ENCODE results near the gene C2CD2.

Gene C2CD2

DNA sequence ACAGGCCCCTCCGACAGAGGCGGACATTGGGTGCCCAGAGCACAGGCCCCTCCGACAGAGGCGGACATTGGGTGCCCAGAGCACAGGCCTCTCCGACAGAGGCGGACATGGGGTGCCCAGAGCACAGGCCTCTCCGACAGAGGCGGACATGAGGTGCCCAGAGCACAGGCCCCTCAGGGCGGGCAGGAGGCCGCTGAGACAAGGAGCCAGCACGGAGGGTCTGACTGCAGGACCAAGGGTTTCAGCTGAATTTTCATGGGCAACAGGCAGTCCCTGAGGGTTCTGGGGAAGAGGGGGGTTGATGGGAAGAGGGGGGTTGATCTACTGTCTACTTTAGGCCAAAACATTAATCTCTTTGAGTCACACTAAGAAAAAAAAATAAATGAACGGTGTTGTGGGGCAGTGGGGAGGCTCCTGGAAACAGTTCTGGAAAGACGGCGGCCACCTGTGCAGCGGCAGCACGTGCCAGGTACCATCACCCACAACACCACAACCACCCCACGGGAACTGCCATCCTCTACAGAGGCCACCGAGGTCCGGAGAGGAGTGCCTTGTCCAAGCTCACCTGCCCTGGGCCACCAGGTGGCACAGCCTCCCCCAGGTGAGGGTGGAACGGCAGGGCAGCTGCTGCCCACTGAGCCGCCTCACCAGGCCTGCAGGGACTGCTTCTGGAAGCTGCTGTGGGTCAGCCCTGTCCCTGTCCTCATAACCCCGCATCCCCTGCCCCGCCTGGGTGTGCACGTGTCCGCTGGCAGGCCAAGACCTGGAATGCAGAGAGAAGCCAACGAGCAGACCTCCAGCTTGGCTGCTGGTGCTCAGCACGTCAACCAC lies 95.1 kb downstream of the C2CD2 start:
- DNase-seq (ENCODE audit: low read depth): no peak
- TF ChIP-seq, protein P1, sequence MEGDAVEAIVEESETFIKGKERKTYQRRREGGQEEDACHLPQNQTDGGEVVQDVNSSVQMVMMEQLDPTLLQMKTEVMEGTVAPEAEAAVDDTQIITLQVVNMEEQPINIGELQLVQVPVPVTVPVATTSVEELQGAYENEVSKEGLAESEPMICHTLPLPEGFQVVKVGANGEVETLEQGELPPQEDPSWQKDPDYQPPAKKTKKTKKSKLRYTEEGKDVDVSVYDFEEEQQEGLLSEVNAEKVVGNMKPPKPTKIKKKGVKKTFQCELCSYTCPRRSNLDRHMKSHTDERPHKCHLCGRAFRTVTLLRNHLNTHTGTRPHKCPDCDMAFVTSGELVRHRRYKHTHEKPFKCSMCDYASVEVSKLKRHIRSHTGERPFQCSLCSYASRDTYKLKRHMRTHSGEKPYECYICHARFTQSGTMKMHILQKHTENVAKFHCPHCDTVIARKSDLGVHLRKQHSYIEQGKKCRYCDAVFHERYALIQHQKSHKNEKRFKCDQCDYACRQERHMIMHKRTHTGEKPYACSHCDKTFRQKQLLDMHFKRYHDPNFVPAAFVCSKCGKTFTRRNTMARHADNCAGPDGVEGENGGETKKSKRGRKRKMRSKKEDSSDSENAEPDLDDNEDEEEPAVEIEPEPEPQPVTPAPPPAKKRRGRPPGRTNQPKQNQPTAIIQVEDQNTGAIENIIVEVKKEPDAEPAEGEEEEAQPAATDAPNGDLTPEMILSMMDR (conservative IDR thresholded peaks at IDR 0.05; ENCODE audit: low read length): no peak
- H3K4me3 ChIP-seq (ENCODE audit: low read length): no peak overlapping the region

DNA sequence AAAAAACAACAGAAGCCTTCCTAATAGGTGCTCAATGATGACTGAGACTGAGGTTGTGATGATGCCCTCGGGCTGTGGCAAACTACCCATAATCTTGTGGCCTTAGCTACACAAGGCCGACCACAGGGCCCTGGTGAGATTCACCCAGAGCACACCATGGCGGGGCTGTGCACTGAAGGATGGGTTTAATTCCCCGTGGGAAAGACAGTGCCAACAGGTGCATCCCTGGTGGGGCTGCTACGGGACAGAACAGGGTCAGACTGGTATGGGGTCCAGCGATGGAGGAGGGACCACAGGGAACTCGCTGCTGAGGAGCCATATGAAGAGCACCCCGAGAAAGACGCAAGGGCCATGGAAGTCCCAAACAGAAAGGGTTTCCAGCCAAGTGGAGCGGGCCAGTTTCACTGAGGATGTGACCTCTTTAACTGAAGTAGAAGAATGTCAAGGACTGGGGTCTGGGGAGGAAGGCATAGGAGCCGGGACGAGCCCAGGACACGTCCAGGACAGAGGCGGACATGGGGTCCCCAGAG lies 96.0 kb downstream of the C2CD2 start:
- TF ChIP-seq, protein P1 (conservative IDR thresholded peaks at IDR 0.05; ENCODE audit: low read length): no peak
- no peak overlapping the region for H3K4me3 ChIP-seq (ENCODE audit: low read length)
- no peak for DNase-seq (ENCODE audit: low read depth)

DNA sequence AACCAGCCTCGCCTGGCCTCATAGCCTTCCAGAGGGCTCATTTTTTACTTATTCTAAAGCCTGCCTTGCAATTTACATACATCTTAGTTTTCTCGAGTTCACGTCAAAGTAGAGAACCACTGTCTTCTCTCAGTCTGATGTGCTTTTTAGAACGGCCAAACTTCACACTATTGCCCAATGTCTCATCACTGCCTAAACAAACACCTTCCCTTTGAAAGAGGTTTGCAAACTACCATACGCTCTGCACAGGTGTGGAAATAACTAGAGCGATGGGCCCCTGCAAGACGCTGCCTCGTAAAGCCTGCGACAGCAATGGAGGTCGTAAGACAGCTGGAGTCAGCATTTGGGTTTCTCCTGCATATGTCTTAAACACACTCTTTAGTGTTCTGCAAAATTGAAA lies 97.2 kb downstream of the C2CD2 start:
- no peak for DNase-seq (ENCODE audit: low read depth)
- TF ChIP-seq, protein P1 (conservative IDR thresholded peaks at IDR 0.05; ENCODE audit: low read length): no peak
- H3K4me3 ChIP-seq (ENCODE audit: low read length): no peak overlapping the region

DNA sequence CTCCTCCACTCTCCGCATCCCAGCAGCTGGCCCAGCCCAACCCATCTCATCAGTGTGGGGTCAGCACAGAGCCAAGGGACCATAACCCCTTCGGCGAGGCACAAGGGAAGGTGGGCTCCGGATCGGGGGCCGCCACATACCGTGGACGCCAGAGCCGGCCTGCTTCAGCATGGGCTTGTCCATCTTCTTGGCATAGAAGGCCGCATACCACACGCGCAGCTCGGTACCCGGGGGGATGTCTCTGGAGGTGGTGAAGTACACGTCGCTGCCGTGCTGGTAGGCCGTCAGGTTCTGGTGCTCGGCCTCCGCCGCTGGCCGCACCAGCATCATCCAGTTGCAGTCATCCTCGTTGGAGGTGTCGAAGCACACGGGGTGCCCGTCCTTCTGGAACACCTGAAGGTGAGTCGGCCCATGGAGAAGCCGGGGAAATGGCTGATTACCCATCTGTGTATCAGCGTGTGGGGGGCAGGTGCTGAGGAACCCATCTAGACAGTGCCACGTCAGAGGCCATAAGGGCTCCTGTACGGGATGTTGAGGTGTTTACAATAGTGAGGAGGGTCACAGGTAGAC lies 99.3 kb downstream of the C2CD2 start:
- TF ChIP-seq, protein P1 (conservative IDR thresholded peaks at IDR 0.05; ENCODE audit: low read length): no peak
- H3K4me3 ChIP-seq (ENCODE audit: low read length): no peak overlapping the region
- no peak for DNase-seq (ENCODE audit: low read depth)

DNA sequence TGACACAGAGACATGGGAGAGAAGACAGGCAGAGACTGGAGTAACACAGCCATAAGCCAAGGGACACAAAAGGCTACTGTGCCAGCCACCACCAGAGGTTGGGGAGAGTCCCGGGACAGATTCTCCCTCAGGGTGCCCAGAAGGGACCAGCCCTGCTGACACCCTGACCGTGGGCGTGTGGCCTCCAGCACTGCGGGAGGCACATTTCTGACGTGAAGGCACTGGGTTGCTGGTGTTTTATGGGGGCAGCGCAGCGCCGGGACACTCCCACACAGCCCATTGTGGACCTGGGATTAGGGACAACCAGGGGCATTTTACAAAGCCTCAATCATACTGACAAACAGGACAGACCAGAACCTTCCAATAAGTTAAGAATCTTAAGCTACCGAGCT lies 100.9 kb downstream of the C2CD2 start:
- no peak for DNase-seq (ENCODE audit: low read depth)
- TF ChIP-seq, protein P1 (conservative IDR thresholded peaks at IDR 0.05; ENCODE audit: low read length): no peak
- H3K4me3 ChIP-seq (ENCODE audit: low read length): no peak overlapping the region

DNA sequence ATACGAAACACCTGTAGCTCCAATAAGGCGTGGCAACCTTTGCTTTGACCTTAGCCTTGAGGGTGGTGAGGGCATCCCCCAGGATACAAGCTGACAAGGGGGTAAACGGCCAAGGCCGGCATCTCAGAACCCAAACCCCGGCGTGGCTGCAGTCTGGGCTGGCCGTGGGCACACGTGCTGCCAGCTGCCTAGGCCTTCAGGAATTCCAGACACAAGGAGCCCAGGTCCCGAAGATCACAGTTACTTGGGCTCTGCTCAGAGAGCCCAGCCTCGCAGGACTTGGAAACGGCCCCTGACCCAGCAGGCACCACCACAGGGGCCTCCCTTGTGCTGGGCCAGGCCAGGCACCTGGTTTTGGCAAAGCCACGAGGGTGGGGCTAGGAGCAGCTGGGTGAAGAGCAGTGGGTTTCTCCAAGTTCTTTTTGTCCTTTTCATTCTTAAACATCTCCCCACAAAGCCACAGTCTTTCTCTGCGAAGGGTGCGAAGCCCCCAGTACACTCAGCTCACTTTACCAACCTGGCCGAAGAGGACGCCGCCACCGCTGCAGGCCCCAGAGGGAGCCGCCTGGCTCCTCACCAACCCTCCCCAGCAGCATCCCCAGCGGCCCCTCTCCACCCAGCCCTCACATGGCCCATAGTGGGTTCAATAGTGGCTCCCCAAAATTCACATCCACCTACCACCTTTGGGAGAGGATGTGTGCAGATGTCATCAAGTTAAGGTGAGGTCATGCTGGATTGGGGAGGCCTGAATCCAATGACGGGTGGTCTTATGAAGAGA lies 101.5 kb downstream of the C2CD2 start:
- no peak for DNase-seq (ENCODE audit: low read depth)
- TF ChIP-seq, protein P1 (conservative IDR thresholded peaks at IDR 0.05; ENCODE audit: low read length): no peak
- no peak overlapping the region for H3K4me3 ChIP-seq (ENCODE audit: low read length)

Data from AG10803 (cell line).